HG03025 (cell line): ENCODE results near the gene ANKRD6.

Experiments
- ATAC-seq: cut with Tn5 transposase; IDR thresholded peaks from one replicate; pipeline ENCODE4 v1.9.1; 2021; ENCODE audit warnings: mild to moderate bottlenecking, moderate library complexity; ENCODE audit not compliant: unreplicated experiment, low FRiP score

The ANKRD6 gene

DNA sequence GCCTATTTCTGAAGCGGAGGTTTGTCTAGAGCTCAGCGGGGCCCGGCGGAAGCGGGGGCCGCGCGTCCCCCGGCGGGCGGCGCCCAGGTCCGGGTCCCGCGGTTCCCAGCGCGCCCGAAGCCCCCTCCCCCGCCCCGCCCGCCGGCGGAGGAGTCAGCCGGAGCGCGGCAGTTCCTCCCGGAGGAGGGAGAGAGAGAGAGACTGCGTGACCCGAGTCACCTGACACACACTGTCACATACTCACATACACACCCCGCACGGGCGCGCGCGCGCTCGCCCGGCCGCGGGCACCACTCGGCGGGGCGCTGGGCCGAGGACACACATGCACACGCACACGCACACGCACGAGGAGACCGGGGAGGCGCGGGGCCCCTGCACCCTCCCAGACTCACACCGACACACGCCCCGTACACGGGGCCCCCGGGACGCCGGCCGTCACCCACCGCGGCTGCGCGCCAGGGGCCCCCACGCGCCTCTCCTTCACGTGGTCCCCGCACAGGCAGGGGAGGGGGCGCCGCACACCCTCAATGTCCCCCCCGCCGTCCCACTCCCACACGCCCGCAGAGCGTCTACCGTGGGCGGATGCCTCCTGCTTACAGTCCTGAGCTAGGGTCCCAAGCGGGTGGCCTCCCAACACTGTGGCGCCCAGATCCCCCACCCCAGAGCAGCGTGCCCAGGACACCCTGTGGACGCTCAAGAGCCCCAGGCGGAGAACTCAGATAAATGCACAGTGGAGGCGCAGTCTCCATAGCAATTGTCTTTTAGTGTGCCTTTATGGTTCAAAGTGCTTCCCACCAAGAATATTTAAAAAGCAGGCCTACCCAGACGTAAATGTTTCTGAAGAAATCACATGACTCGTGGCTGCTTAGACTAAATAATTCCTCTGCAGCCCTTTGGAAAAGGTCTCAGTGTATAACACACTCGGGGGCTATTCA, 20.6 kb upstream of the ANKRD6 start, which contains the start of gene RRAGD:
Gene RRAGD, minus strand, starts transcription at position 203 of the 935 bp plus-strand sequence. CDS start 280 bp downstream, outside the sequence.
- ATAC-seq, result peak; percentile 73

DNA sequence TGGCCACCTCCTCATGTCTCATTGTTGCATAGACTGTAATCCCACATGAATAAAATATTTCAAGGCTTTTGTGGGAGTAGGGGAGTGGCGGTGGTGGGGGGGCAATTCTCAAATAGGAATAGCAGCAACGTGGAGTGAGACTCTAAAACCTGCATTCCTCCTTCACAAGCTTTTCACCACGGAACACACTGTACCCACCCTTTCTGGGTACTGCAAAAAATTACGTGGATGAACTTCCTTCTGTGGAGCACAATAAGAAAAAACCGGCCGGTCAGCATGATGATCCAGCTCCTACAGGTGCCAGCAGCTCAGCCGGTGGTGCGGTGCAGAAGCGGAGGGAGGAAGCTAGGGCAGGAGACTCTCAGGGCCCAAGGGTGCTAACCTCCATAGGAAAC, 19.9 kb upstream of the ANKRD6 start:
- ATAC-seq, result no peak

DNA sequence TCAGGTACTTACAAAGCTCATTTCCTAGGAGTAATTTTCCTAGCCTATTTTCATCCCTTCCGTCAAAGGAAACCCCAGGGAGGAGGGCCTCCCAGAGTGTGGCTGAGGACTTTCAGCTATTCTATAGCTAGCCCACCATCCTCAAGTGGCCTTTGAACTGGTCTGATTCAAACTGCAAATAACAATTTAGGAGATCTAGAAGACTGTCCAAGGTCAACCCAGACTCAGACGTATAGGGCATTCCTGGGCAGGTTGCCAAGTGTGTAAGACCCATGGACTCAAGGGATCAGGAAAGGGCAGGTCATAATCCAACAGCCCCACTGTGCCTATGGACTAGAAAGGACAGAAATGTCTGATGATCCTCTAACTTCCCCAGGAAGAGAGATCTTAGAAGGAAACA, 18.7 kb upstream of the ANKRD6 start:
- no peak for ATAC-seq

DNA sequence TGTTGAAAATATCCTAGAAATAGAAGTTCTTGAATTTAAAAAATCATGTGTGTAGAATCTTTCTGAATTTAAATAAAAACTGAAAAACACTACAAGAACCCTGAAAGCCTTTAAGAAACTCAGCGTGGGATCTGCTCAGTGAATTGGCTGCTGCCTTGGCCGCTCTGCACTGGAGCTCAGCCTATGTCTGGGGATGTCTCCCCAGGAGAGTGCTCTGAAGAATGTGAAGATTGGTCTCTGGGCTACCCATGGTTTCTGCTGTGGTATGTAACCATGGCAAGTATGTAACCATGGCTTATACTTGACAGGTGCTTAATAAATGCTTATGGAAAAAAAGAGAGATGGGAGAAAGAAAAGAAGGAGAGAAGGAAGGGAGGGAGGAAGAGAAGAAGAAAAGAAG, 17.8 kb upstream of the ANKRD6 start:
- ATAC-seq, result no peak

DNA sequence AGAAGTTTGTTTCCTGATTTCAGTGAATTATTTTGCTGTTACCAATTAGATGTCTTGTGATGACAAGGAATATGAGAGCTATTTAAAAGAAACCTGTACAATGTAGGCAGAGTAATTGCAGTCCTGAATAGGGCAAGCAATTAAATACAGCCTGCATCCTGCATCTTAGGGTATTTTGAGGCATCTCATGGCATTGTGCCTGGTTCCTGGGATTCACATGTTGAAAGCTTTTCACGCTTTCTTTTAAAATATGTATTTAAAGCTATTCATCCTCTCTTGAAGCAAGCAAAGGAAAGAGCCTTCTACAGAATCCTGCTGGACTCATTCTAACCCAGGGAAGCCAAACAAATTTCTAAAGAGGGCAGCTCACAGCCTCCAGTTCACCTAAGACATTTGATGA, 16.2 kb upstream of the ANKRD6 start:
- no peak for ATAC-seq

DNA sequence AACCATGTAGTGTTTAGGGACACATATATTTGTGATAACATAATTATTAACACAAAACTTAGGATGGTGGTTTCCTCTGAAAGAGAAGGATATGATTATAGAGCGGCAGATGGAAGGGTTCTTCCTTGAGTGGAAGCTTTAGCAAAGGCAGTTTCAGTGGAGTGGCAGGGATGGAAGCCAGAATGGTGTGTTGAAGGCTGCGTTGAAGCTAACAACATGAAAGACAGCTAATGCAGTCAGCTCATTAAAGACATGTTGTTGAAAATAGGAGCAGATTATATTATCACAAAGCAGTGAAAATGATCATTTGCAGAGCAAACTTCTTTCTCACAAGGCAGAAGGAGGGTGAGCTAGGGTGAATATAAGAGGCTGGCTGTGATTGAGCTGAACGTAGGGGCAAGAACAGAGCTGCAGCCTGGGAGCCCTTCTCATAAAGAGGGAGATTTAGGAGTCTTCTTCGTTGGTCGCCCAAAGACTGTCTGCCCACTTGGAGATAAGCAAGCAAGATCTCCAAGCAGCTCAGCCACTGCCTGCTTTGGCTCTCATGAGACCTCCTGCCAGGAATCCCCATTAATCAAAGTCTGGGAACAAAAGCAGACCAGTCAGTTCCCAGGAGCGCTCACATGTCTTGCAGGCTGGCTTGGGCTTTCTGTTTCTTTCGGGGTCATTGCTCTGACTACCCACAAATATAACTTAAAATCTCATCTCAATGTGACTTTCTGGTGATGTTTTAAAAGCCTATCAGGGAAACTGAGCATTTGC, 2.6 kb upstream of the ANKRD6 start:
- no peak for ATAC-seq

DNA sequence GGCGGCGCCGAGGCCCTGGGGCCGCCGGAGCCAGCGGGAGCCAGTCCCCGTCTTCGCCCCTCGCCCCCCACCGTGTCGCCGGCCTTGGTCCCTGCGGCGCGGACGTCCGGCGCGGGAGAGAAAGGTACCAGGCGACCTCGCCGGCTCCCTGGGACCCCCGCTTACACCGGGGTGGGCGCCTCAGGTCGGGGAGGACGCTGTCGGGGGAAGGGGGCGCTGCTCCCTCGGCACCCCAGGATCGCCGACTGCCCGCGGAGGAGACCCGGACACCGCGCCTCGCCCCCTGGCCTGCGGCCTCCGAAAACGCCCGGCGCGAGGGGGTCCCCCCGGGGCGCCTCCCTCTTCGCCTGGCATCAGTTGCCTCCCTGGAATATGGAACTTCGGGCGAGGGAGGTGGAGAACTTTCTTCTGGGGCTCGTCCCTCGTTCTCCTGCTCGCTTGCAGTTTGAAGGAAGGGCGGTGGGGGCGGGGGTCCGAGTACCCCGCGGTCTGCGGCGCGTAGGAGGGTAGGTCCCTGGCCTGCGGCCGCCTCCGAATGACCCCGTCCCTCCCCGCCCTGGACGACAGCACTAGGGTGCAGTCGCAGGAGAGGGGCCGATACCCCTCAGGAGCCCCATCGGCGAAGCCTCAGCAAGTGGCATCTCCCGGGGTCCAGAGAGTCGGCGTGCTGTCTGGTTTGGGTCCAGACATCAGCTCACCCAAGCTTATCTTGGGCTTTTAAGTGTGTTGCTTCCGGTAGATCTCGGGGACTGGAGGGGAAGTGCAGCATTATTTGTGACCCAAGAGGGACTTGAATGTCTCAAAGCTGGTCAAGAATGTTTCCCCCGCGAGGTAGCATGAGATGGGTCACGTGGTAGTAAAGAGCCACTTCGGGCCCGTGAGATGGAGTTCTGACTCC, 549 bp downstream of the ANKRD6 start:
- peak; percentile 44 for ATAC-seq

DNA sequence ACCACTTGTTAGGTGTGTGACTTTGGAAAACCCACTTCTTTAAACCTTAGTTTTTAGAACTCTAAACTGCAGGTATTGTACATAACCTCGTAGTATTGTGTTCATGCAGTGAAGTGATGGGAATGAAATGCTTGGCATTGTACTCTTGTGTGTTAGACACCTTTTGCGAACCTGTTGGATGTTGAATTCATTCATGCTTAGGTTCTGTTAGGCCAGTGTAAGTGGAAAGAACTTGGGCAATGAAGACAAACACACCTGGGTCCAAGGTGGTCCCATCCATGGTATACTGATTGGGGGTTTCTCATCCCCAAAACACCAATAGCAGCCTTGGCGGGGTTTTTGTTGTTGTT, 1.2 kb downstream of the ANKRD6 start:
- ATAC-seq, result no peak

DNA sequence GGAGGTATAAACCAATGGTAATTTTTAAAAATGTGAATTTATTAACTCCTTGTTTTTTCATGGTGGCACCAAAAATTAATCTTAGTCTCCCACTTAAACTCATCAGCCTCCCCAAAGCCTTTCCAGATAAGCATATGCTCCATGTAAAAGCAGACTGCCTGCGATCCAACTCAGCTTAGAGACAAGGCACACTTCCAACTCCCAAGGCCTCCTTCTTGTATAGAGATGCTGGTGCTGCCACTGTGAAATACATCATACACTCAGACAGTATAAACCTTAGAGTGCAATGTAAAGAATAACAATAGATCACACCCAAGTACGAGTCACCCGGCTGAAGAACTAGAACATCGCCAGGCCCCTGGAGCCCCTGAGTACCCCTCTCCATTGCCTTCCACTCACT, 2.0 kb downstream of the ANKRD6 start:
- no peak for ATAC-seq

DNA sequence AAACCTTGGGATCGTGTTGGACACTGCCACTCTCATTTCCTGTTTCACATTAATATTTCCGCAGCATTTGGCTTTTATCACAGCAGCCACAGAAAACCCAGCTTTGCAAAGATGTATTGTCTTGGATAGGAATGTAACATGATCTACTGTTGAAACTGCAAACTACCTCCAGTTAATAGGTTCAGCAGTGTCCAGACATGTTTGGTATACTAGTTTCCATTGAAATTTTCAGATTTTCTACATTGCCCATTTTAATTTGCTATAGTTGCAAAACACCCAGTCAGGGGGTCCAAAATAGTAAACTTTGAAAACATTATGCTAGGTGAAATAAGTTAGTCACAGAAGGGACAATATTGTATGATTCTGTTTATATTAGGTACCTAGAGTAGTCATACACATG, 3.3 kb downstream of the ANKRD6 start:
- no peak for ATAC-seq

DNA sequence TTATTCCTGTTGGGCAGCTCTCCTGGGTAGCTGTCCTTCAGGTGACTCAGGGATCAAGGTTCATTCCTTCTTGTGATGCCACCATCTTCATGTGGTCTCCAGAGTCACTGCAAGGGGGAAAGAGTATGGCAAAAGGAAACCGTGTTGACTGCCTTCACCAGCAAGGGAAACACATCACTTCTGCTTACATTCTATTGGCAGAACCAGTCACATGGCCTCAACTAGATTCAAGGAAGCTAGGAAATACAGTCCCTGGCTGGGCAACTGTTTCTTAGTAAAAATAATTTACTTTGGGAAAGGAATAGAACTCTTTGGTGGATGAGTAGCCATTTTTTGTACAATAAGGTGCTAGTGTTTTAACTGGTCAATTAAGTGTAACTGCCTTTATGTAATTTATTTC, 5.3 kb downstream of the ANKRD6 start:
- no peak for ATAC-seq

DNA sequence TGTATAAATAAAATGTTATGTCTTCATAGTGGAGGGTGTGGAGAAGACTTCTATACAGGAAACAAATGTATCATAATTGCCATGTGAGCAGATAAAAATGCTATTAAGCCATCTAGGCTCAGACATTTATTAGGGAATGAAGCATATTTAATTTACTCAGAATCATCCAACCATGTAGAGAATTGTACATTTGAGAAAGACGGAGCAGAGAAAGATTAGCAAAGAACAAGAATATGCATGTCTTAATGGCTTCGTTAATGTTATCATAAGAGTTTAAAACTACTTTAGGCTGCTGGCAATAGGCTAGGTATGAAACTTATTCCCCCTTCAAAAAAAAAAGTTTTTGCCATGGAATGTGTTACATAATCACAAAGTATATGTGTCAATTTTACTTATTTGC, 6.1 kb downstream of the ANKRD6 start:
- no peak for ATAC-seq

DNA sequence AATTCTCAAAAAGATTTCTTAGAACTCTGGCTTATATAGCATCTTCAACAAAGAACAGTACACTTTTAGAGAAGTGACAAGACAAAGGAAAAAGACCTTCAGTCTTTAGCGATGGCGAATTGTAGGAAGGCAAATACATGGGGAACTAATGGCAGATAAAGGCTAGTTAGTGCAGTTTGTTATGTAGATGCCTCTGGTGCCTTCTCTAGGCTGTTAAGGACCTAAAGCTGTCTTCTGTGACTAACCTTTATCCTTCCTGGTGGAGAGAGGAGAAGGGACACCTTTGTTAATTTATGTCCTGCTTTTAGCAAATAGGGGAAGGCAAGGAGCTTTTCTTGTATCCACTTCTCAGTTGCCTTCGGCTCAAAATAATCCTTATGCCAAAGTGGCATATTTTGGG, 7.2 kb downstream of the ANKRD6 start:
- no peak for ATAC-seq

DNA sequence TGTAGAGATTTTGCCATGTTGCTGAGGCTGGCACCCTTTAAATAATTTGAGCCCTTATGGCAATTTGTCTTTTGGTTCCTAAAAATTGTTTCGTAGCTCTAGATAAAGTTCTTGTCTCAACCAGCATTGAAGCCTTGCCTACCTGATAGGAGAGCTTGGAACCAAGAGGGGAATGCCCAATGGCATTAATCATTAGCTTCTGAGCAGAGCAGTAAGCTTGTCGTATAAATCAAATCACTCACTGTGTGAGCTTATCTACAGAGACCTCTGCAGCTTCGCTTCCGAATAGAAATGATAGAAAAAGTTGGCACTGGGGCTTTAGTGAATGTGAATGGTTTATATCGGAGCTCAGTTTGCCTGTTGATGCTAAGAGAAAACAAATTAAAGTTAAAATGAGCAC, 10.7 kb downstream of the ANKRD6 start:
- no peak for ATAC-seq

DNA sequence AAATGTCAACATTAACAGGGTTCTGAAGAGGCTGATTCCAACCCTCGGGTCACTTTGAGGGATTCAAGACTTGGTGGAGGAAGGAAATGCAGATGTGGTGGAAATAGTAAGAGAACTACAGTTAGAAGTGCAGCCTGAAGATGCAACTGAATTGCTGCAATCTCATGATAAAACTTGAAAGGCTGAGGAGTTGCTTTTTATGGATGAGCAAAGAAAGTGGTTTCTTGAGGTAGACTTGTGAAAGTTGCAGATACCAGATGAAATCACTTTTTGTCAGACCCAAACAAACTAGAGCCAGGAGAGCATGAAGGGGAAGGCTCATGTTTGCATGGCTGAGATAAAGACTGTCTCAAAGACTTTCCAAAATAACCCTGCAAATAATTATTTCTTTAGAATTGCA, 16.2 kb downstream of the ANKRD6 start:
- ATAC-seq, result no peak

DNA sequence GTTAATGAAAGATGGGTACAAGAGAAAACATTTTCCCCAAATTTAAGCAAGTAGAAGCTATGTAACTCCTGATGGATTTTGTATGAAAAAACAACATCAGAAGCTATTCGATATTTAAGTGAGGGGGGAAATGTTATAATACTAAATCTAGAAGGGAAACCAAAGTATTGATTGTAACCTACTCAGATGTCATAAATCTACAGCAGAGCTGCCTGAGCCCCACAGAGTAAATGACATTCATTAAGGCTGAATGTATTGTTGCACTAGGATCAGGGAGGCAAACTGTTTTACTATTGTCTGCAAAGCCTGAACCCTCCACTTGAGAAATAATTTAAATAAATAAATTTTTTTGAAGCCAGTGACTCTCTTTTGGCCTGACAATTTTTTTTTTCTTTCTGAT, 19.3 kb downstream of the ANKRD6 start:
- ATAC-seq, result no peak

DNA sequence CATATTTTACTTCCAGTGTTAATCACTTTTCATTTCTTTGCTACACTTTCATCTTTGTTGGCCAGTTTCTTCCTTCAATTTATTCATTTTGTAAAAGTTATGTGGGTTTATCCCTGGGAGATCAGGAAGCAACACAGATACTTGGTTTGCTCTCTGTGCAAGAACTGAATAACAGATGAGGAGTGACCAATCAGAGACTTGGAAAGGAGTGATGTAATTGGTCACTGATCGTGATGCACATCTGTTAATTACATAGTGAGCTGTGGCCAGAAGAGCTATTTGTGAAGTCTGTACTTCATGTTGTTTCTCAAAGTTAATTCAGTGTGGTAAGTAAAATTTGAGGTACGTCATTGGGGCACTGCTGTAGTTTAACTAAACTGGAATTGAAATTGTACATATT, 21.3 kb downstream of the ANKRD6 start:
- no peak for ATAC-seq

DNA sequence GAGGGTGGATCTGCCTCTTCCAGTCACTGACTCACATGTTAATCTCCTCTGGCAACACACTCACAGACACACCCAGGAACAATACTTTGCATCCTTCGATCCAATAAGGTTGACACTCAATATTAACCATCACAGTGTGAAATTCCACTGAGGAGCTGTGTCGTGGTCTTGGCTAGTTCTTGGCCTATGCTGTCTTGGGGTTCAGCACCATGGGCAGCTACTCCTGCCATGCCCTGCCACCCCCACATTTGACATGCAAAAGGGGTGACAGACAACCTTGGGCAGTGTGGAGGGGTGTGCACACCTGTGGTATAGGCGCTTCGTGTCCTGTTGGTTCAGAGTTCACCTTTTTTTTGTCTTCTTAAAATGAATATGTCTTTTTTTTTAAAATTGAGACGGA, 25.8 kb downstream of the ANKRD6 start:
- ATAC-seq, result no peak

DNA sequence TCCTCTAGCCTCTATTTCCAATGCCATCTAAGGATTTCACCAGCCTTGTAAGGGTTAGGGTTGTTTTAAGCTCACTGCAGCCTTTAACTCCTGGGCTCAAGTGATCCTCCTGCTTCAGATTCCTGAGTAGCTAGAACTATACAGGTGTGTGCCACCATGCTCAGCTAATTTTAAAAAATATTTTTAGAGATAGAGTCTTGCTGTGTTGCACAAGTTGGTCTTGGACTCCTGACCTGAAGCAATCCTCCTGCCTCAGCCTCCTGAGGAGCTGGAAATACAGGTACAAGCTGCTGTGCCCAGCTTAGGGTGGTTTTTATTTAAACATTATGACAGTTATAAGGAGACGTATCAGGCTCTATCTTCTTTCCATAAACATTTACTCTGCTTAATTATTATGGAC, 26.5 kb downstream of the ANKRD6 start:
- ATAC-seq, result no peak

DNA sequence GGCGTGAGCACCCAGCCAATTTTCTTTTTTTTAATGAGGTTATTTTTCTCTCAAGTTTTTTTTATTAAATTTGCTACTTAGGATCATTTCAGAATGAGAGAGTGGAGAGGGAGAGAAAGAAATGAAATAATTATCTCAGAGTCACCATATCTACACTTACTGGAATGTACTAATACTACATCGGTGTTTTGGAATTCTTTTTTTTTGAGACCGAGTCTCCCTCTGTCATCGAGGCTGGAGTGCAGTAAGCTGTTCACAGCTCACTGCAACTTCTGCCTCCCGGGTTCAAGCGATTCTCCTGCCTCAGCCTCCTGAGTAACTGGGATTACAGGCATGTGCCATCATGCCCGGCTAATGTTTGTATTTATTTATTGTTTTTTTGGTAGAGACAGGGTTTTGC, 27.8 kb downstream of the ANKRD6 start:
- ATAC-seq, result no peak

DNA sequence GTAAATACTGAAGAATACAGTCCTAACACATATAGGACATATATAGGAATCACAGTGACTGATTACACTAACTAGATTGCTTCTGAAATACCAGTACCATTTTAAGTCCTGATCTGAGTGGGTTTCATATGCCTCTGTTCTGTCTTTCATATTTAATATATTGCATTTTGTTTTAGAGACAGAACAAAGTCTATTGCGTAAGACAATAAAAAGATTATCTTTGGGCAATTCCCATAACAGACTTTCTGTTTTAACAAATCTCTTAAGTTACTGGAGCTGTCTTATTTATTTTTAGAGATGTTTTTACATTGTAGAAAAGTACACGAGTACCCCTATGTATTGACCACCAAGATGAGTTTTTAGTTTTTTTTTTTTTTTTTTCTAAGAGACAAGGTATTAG, 29.6 kb downstream of the ANKRD6 start:
- ATAC-seq, result no peak
